ENCODE results near the gene RHOD. TPM values are rescaled to one million over a fixed set of nuclear protein-coding genes. Genes with fewer than 3 reads are reported as not detected.

RHOD gene
- total RNA-seq, 6 donors from 2014 or later, result 14.5 to 37.7 (median 18.1) TPM

DNA sequence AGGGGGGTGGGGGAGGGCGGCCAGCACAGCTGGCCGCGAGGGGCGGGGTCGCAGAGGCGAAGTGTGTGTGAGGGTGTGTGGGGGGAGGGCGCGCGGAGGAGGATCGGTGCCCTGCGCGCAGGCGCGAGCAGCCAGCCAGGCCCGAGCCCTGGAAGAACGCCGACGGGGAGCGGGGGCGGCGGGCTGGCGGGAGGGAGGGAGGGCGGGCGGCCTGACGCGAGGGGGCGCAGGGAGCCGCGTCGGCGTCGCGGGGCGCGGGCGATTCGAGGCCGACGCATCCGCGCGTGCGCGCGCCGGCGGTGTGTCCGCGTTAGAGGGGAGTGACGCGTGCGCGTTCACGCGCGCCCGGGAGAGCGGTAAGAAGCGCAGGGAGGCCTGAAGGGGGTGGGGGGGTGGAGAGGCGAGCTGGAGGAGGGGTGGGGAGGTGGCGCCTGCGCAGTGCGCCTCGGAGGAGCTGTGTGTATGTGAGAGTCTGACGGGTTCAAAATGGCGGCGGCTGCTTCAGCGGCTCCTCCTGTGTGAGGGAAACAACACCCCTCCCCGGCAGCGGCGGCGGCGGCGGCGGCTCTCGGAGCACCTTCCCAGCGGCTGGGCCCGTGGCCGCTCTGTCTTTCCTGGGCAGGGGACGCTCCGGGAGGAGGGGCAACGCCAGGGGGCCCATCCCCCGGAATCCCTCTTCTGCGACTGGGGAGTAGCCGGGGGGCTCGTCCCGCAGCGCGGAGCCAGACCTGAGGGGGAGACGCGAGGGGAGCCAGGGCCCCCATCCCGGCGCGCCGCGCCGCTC is 62.3 kb downstream of the RHOD start, which contains the start of gene KDM2A:
Gene KDM2A, plus strand, starts transcription at position 463 of the 784 bp plus-strand sequence. CDS start 2,054 bp downstream, outside the sequence.
- Histone ChIP-seq H3K4me3 (peak within 1 kb of the TSS; percentile 89 to 94 (median 94)), H3K27ac (peak within 1 kb of the TSS; percentile 98 to 100 (median 99)), H3K27me3 (no peaks in the 10 kb centered on the region), H3K4me1 (peaks cover 27 to 45% (median 35%) of the 10 kb centered on the region in 4 donors), H3K36me3 (peaks cover 0 to 8% (median 0%) of the 10 kb centered on the region in 4 donors), H3K9me3 (no peaks in the 10 kb centered on the region)
- TF ChIP-seq, protein P1, sequence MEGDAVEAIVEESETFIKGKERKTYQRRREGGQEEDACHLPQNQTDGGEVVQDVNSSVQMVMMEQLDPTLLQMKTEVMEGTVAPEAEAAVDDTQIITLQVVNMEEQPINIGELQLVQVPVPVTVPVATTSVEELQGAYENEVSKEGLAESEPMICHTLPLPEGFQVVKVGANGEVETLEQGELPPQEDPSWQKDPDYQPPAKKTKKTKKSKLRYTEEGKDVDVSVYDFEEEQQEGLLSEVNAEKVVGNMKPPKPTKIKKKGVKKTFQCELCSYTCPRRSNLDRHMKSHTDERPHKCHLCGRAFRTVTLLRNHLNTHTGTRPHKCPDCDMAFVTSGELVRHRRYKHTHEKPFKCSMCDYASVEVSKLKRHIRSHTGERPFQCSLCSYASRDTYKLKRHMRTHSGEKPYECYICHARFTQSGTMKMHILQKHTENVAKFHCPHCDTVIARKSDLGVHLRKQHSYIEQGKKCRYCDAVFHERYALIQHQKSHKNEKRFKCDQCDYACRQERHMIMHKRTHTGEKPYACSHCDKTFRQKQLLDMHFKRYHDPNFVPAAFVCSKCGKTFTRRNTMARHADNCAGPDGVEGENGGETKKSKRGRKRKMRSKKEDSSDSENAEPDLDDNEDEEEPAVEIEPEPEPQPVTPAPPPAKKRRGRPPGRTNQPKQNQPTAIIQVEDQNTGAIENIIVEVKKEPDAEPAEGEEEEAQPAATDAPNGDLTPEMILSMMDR (IDR thresholded peaks at IDR 0.05), result peak in 3 of 6 experiments; percentile 26 to 71 (median 28)
- peak; percentile 19 to 54 for TF ChIP-seq POLR2AphosphoS5 (IDR thresholded peaks at IDR 0.05)
- no peak for TF ChIP-seq EP300 (IDR thresholded peaks at IDR 0.05)
- TF ChIP-seq POLR2A (IDR thresholded peaks at IDR 0.05), result peak in 3 of 4 donors; percentile 48 to 76 (median 65)
- whole genome bisulfite sequencing, 2 donors, result no CpG with 5 or more reads among the region's 97 CpGs
- DNase-seq, result peak; percentile 99 to 100
- ATAC-seq (ENCODE audit: low FRiP score in 2 of 2), result peak; percentile 95 to 97

DNA sequence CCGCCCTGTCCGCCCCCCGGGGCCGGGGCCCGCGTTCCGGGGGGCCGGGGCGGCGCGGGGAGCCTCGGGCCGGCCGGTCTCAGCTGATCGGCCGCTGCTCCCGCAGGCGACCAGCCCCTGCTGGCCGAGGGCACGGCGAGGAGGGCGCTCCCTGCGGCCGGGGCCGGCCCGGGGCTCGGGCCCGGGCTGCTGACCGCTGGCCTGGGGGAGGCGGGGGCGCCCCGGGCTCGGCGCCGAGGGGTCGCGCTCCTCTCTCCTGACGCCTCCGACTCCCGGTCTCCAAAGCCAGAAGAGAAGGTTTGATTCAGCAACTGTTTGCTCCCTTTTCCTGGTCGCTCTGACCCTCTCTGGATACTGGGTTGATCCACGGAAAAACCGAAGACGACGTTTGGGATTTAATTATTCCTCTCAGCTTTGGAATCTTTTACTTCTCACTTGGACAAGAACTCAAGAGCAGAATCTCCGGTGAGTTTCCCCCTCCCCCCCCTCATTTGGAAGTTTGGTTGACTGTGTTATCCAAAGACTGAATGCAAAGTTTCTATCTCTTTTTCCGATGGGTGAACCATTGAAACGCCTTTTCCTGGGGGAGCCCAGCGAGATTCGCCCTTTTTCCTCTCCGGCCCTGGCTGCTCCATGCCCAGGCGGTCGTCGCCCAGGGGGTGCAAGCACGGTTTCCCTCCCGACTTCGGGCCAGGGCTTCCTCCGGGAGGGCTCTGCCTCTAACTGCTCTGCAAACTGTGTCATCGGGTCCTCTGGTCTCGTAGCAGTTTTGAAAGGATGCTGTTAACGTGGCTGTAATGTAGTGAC is 63.1 kb downstream of the RHOD start:
- WGBS, 2 donors, result 1% methylated on average over 16 to 42 of the region's 61 CpGs
- no peaks in the 10 kb centered on the region for H3K27me3 ChIP-seq
- H3K9me3 ChIP-seq, result no peaks in the 10 kb centered on the region
- peak in 1 of 2 donors; percentile 4 for ATAC-seq (ENCODE audit: low FRiP score in 2 of 2)
- no peak for TF ChIP-seq EP300 (IDR thresholded peaks at IDR 0.05)
- TF ChIP-seq, protein P1 (IDR thresholded peaks at IDR 0.05), result peak in 3 of 6 experiments; percentile 15 to 49 (median 21)
- peak overlapping the region; percentile 98 to 100 (median 99) for H3K27ac ChIP-seq
- H3K36me3 ChIP-seq, result peaks cover 0 to 10% (median 0%) of the 10 kb centered on the region in 4 donors
- DNase-seq, result peak; percentile 29 to 67
- H3K4me3 ChIP-seq, result peak overlapping the region; percentile 89 to 94 (median 94)
- H3K4me1 ChIP-seq, result peaks cover 30 to 53% (median 36%) of the 10 kb centered on the region in 4 donors

DNA sequence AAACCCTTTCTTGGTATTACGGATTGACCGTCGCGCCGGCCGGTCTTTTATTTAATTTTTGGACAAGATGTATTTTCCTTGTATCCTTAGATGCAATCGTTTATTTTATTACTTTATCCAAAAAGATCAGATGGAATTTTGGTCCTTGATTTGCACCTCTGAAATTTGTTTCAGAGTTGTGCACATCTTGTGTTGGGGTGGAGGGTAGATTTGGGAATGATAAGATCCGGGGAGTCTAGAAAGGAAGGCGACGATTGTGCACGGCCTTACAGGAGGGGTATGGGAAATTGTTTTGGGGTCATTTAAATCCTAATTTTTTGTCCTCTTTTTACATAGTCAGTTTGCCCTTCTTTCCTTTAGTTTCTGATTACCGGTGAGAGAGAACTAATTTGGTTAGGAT is 63.8 kb downstream of the RHOD start:
- DNase-seq (no peak), ATAC-seq (ENCODE audit: low FRiP score in 2 of 2) (no peak)
- TF ChIP-seq, protein P1 (IDR thresholded peaks at IDR 0.05), result no peak
- Histone ChIP-seq H3K4me1 (peaks cover 30 to 58% (median 39%) of the 10 kb centered on the region in 4 donors), H3K9me3 (no peaks in the 10 kb centered on the region), H3K4me3 (peak overlapping the region; percentile 74 to 94 (median 92)), H3K36me3 (peaks cover 0 to 10% (median 0%) of the 10 kb centered on the region in 4 donors), H3K27me3 (no peaks in the 10 kb centered on the region), H3K27ac (peak overlapping the region; percentile 98 to 100 (median 99))
- 0% methylated on average over 12 of the region's 12 CpGs for WGBS, 2 donors

DNA sequence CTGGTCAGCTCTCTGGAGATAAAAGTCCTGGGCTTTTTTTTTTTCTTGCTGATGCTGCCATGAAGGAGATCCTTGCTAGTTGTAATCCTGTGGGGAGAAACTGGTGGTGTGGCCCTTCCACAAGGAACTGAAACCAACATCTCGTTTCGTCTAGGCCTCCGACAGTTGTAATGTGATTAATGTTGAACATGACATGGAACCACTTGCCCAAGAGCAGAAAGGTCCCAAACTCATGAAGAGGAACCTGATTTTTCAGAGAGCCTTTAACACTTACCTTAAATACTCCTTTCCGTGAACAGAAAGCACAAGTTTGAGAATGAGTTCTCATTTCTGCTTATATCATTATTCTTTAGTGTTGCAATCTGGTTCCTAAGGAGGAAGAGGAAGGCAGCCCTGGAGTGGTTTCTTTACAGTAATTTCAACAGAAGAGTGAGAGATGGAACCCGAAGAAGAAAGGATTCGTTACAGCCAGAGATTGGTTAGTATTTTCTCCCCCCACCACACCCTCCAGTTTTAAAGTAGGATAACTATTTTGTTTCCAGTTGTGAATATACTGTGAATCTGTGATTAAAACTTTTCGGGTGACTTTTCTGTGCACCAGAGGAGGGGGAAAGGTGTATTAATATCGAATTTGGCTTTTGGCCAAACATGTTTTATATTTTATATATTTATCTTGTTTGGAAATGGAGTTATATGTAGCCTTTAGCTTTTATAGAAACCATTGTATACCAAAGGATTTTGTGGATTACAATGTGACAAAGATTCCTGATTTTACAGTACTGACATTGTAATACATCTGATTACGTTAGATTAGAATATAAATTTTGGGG is 64.4 kb downstream of the RHOD start:
- DNase-seq, result peak in 1 of 2 donors; percentile 58
- peaks cover 0 to 10% (median under 1%) of the 10 kb centered on the region in 4 donors for H3K36me3 ChIP-seq
- TF ChIP-seq POLR2A (IDR thresholded peaks at IDR 0.05), result peak in 1 of 4 donors; percentile 58
- no peak for TF ChIP-seq EP300 (IDR thresholded peaks at IDR 0.05)
- no peak for ATAC-seq (ENCODE audit: low FRiP score in 2 of 2)
- H3K9me3 ChIP-seq, result no peaks in the 10 kb centered on the region
- peaks cover 30 to 61% (median 39%) of the 10 kb centered on the region in 4 donors for H3K4me1 ChIP-seq
- H3K4me3 ChIP-seq, result peak overlapping the region; percentile 74 to 94 (median 92)
- peak overlapping the region; percentile 98 to 100 (median 99) for H3K27ac ChIP-seq
- 9 to 10% methylated on average over 9 of the region's 9 CpGs for WGBS, 2 donors
- H3K27me3 ChIP-seq, result no peaks in the 10 kb centered on the region

Other genes starting within 250 kb of the RHOD start
- gene RCE1, start 213.4 kb upstream of the RHOD start, total RNA-seq, result 10 to 100 TPM in 5 of 6 donors, 1 to 10 TPM in 1; 7.2 to 28.6 (median 17.5) TPM
- gene LRFN4, start 199.8 kb upstream of the RHOD start, total RNA-seq, result 10 to 100 TPM; 11.4 to 29.0 (median 21.8) TPM
- gene PC, start 98.5 kb upstream of the RHOD start, total RNA-seq, result 10 to 100 TPM in 4 of 6 donors, 1 to 10 TPM in 2; 5.0 to 49.9 (median 20.9) TPM
- gene C11orf86, start 81.5 kb upstream of the RHOD start, total RNA-seq, result not detected
- under 1 TPM in 3 of 6 donors, not detected in 3; 0.14 to 0.24 (median 0.15) TPM for gene SYT12, start 33.7 kb upstream of the RHOD start, total RNA-seq
- gene KDM2A, start 62.4 kb downstream of the RHOD start, total RNA-seq, result 100 to 1,000 TPM in 2 of 6 donors, 10 to 100 TPM in 4; 63.1 to 229 (median 74.0) TPM
- gene GRK2, start 209.6 kb downstream of the RHOD start, total RNA-seq, result 100 to 1,000 TPM in 4 of 6 donors, 10 to 100 TPM in 2; 76.9 to 232 (median 117) TPM
- gene ANKRD13D, start 232.5 kb downstream of the RHOD start, total RNA-seq, result 100 to 1,000 TPM in 2 of 6 donors, 10 to 100 TPM in 4; 47.4 to 221 (median 78.3) TPM
- 10 to 100 TPM; 35.9 to 99.2 (median 53.8) TPM for gene SSH3, start 246.7 kb downstream of the RHOD start, total RNA-seq